H9 (cell line): ENCODE results near the gene CDKAL1. TPM values are rescaled to one million over a fixed set of nuclear protein-coding genes. Genes with fewer than 3 reads are reported as not detected.

Experiments
- DNase-seq: peaks from one replicate; pipeline ENCODE4 v3.0.0-alpha.2; 2017
- H2AFZ ChIP-seq: one replicate; pipeline ENCODE4 v1.6.1; 2013; ENCODE audit warnings: mild to moderate bottlenecking, low read length, control low read depth, moderate library complexity
- H2AK5ac ChIP-seq: 2 replicates; pipeline ENCODE4 v1.6.1; 2013; ENCODE audit warnings: low read length, control low read depth, mixed read lengths; ENCODE audit not compliant: insufficient read length
- H2BK120ac ChIP-seq: one replicate; pipeline ENCODE4 v1.6.1; 2013; ENCODE audit warnings: low read depth, mild to moderate bottlenecking, low read length, control low read depth, inconsistent platforms; ENCODE audit not compliant: poor library complexity, severe bottlenecking
- H2BK12ac ChIP-seq: 2 replicates; pipeline ENCODE4 v1.6.1; 2013; ENCODE audit warnings: low read length, control low read depth, mixed read lengths, low read depth; ENCODE audit not compliant: insufficient read length
- H2BK15ac ChIP-seq: 2 replicates; pipeline ENCODE4 v1.6.1; 2013; ENCODE audit warnings: low read depth, low read length, control low read depth
- H2BK20ac ChIP-seq: one replicate; pipeline ENCODE4 v1.6.1; 2013; ENCODE audit warnings: low read depth, mild to moderate bottlenecking, low read length, control low read depth, inconsistent platforms; ENCODE audit not compliant: poor library complexity, severe bottlenecking
- H2BK5ac ChIP-seq: 2 replicates; pipeline ENCODE4 v1.6.1; 2013; ENCODE audit warnings: low read length, control low read depth, mixed read lengths; ENCODE audit not compliant: insufficient read length
- H3K14ac ChIP-seq: 2 replicates; pipeline ENCODE4 v1.6.1; 2013; ENCODE audit warnings: low read length, control low read depth; ENCODE audit not compliant: insufficient read depth
- H3K18ac ChIP-seq: 2 replicates; pipeline ENCODE4 v1.6.1; 2013; ENCODE audit warnings: low read depth, mild to moderate bottlenecking, mixed read lengths, low read length, control low read depth; ENCODE audit not compliant: insufficient read length
- H3K23ac ChIP-seq: 2 replicates; pipeline ENCODE4 v1.6.1; 2013; ENCODE audit warnings: low read length, control low read depth, mixed read lengths, low read depth; ENCODE audit not compliant: insufficient read length
- H3K23me2 ChIP-seq: 2 replicates; pipeline ENCODE4 v1.6.1; 2013; ENCODE audit warnings: low read depth, mild to moderate bottlenecking, mixed read lengths, low read length, control low read depth; ENCODE audit not compliant: insufficient read length, poor library complexity, severe bottlenecking
- H3K27ac ChIP-seq: 2 replicates; pipeline ENCODE4 v1.5.1; 2013; ENCODE audit warnings: low read length, control low read depth, mixed read lengths, low read depth; ENCODE audit not compliant: insufficient read length
- H3K27me3 ChIP-seq: 2 replicates; pipeline ENCODE4 v1.6.1; 2013; ENCODE audit warnings: low read length, control low read depth, inconsistent platforms; ENCODE audit not compliant: insufficient read depth
- H3K4ac ChIP-seq: 2 replicates; pipeline ENCODE4 v1.6.1; 2013; ENCODE audit warnings: low read depth, mild to moderate bottlenecking, control low read depth, inconsistent platforms, low read length, moderate library complexity
- H3K4me1 ChIP-seq: 2 replicates; pipeline ENCODE4 v1.6.1; 2013; ENCODE audit warnings: low read length, control low read depth, inconsistent platforms; ENCODE audit not compliant: insufficient read depth
- H3K4me2 ChIP-seq: 2 replicates; pipeline ENCODE4 v1.6.1; 2013; ENCODE audit warnings: low read length, control low read depth, mixed read lengths; ENCODE audit not compliant: insufficient read length, insufficient read depth
- H3K56ac ChIP-seq: 2 replicates; pipeline ENCODE4 v1.6.1; 2013; ENCODE audit warnings: low read depth, mild to moderate bottlenecking, mixed read lengths, low read length, control low read depth; ENCODE audit not compliant: insufficient read length
- H3K79me1 ChIP-seq: 2 replicates; pipeline ENCODE4 v1.6.1; 2013; ENCODE audit warnings: low read depth, mild to moderate bottlenecking, moderate library complexity, low read length, control low read depth, inconsistent platforms; ENCODE audit not compliant: insufficient read depth, poor library complexity, severe bottlenecking
- H3K79me2 ChIP-seq: 2 replicates; pipeline ENCODE4 v1.6.1; 2013; ENCODE audit warnings: low read length, control low read depth, inconsistent platforms; ENCODE audit not compliant: insufficient read depth
- H3K9ac ChIP-seq: 2 replicates; pipeline ENCODE4 v1.6.1; 2013; ENCODE audit warnings: low read length, control low read depth, mixed read lengths; ENCODE audit not compliant: insufficient read length; ENCODE audit errors: extremely low read depth
- H3K9me3 ChIP-seq: one replicate; pipeline ENCODE4 v1.6.1; 2013; ENCODE audit warnings: low read depth, low read length, inconsistent platforms; ENCODE audit not compliant: control insufficient read depth
- H3T11ph ChIP-seq: one replicate; pipeline ENCODE4 v1.6.1; 2013; ENCODE audit warnings: mild to moderate bottlenecking, low read length, control low read depth, inconsistent platforms
- H4K20me1 ChIP-seq: one replicate; pipeline ENCODE4 v1.6.1; 2013; ENCODE audit not compliant: control insufficient read depth, insufficient read length, insufficient read depth
- H4K5ac ChIP-seq: 2 replicates; pipeline ENCODE4 v1.6.1; 2013; ENCODE audit warnings: low read depth, mild to moderate bottlenecking, mixed read lengths, low read length, control low read depth; ENCODE audit not compliant: insufficient read length
- H4K8ac ChIP-seq: replicated peaks from 2 replicates; pipeline ENCODE4 v1.6.1; 2013; ENCODE audit warnings: low read length, control low read depth, mixed read lengths, low read depth; ENCODE audit not compliant: insufficient read length
- H4K91ac ChIP-seq: 2 replicates; pipeline ENCODE4 v1.6.1; 2013; ENCODE audit warnings: low read depth, mild to moderate bottlenecking, moderate library complexity, mixed read lengths, low read length, control low read depth; ENCODE audit not compliant: insufficient read length
- H3K27ac Mint-ChIP-seq, 3 experiments: 2 replicates in 2 of 3; 3 replicates in 1 of 3; pipeline ENCODE4 v1.8.0; 2020 to 2021; ENCODE audit warnings: mixed read lengths in 3 of 3, mild to moderate bottlenecking in 1 of 3, moderate library complexity in 1 of 3
- H3K27me3 Mint-ChIP-seq: 2 replicates; pipeline ENCODE4 v1.8.0; 2021; ENCODE audit warnings: low read depth, mild to moderate bottlenecking, moderate library complexity, mixed read lengths
- H3K36me3 Mint-ChIP-seq, 3 experiments: 2 replicates in 2 of 3; 3 replicates in 1 of 3; pipeline ENCODE4 v1.8.0; 2020 to 2021; ENCODE audit warnings: low read depth in 3 of 3, mixed read lengths in 3 of 3; ENCODE audit not compliant: insufficient read depth in 1 of 3
- H3K4me1 Mint-ChIP-seq, 2 experiments: 2 replicates each; pipeline ENCODE4 v1.8.0; 2020; ENCODE audit warnings: mixed read lengths in 2 of 2
- H3K4me3 Mint-ChIP-seq, 2 experiments: 2 replicates in 1 of 2; 3 replicates in 1 of 2; pipeline ENCODE4 v1.8.0; 2020 to 2021; ENCODE audit warnings: mild to moderate bottlenecking in 2 of 2, mixed read lengths in 2 of 2, moderate library complexity in 1 of 2
- H3K9me3 Mint-ChIP-seq, 2 experiments: 2 replicates in 1 of 2; 3 replicates in 1 of 2; pipeline ENCODE4 v1.8.0; 2020; ENCODE audit warnings: mild to moderate bottlenecking in 2 of 2, mixed read lengths in 2 of 2, moderate library complexity in 1 of 2
- WGBS: extraction: QIAGEN DNeasy Blood & Tissue Kit; methylation state at CpG from one replicate; pipeline ENCODE4 v1.1.7; 2013; ENCODE audit warnings: missing lambda C conversion rate, low lambda C conversion rate, mixed read lengths; ENCODE audit not compliant: insufficient read length; ENCODE audit errors: extremely low coverage; 5-methylcytosine and 5-hydroxymethylcytosine counted together
- total RNA-seq: library from RNA; stranded (reverse); gene quantifications from 2 replicates; pipeline ENCODE4 v1.2.1, GENCODE V29; 2021
- TF ChIP-seq, protein P1 (sequence below): fragments of 200-600 bp; sonication (generic); conservative IDR thresholded peaks from 3 replicates; pipeline ENCODE4 v1.8.0; 2021; ENCODE audit warnings: antibody characterized with exemption, mild to moderate bottlenecking

The CDKAL1 gene
- total RNA-seq, 1 experiment from 2014 or later = 23.0 TPM

DNA sequence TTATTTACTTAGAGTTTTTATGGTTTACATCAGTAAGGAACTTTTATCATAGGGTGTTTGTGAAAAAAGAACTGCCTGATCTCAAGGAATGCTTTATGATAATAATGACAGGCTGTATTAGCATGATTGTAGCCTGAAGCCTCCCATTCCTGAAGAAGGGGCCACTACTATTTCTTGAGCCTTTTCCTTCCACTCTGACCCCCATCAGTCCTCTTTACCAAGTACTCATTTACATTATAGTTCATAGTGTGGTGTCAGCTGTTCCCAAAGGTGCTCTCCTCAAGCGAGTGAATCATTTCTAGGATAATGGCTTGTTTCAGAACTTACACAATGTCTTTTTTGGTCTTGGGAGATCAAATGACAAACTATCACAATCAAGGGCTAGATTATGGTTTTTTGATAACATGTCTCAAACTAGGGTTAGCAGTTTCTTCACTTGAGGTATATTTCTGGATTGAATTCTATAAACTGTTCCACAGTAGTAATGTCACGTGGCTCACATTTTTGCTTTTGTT, 283.6 kb downstream of the CDKAL1 start:
- H3K18ac ChIP-seq = no peak overlapping the region
- no peaks in the 10 kb centered on the region; a peak in 1 of 5 replicates for H3K9me3 Mint-ChIP-seq
- H3K36me3 Mint-ChIP-seq = peaks cover 0 to 5% (median 0%) of the 10 kb centered on the region in 3 experiments; a peak in 4 of 7 replicates
- H2AFZ ChIP-seq = no peak overlapping the region
- H2BK12ac ChIP-seq = no peak overlapping the region
- TF ChIP-seq, protein P1, sequence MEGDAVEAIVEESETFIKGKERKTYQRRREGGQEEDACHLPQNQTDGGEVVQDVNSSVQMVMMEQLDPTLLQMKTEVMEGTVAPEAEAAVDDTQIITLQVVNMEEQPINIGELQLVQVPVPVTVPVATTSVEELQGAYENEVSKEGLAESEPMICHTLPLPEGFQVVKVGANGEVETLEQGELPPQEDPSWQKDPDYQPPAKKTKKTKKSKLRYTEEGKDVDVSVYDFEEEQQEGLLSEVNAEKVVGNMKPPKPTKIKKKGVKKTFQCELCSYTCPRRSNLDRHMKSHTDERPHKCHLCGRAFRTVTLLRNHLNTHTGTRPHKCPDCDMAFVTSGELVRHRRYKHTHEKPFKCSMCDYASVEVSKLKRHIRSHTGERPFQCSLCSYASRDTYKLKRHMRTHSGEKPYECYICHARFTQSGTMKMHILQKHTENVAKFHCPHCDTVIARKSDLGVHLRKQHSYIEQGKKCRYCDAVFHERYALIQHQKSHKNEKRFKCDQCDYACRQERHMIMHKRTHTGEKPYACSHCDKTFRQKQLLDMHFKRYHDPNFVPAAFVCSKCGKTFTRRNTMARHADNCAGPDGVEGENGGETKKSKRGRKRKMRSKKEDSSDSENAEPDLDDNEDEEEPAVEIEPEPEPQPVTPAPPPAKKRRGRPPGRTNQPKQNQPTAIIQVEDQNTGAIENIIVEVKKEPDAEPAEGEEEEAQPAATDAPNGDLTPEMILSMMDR = no peak
- H3K56ac ChIP-seq = no peak overlapping the region
- H2BK120ac ChIP-seq = no peak overlapping the region
- no peak for DNase-seq
- no peaks in the 10 kb centered on the region for H3K79me1 ChIP-seq
- no peaks in the 10 kb centered on the region for H3K79me2 ChIP-seq
- H3K27me3 Mint-ChIP-seq = no peaks in the 10 kb centered on the region
- H3K4me3 Mint-ChIP-seq = no peak overlapping the region
- H4K5ac ChIP-seq = no peak overlapping the region
- H2AK5ac ChIP-seq = no peak overlapping the region
- no peak overlapping the region for H3K23ac ChIP-seq
- H2BK20ac ChIP-seq = no peak overlapping the region
- H3K9me3 ChIP-seq = no peaks in the 10 kb centered on the region
- no peaks in the 10 kb centered on the region for H3K23me2 ChIP-seq
- H3K4ac ChIP-seq = no peak overlapping the region
- H3K9ac ChIP-seq = no peak overlapping the region
- no peak overlapping the region for H2BK15ac ChIP-seq
- no peak overlapping the region for H4K91ac ChIP-seq
- peak overlapping the region in 1 of 3 experiments; percentile 52; a peak in 1 of 7 replicates for H3K27ac Mint-ChIP-seq
- H3K27me3 ChIP-seq = no peaks in the 10 kb centered on the region
- no peak overlapping the region for H4K8ac ChIP-seq
- H4K20me1 ChIP-seq = no peaks in the 10 kb centered on the region
- no CpG with 5 or more reads among the region's 2 CpGs for WGBS
- H3T11ph ChIP-seq = no peak overlapping the region
- peaks cover 7 to 8% of the 10 kb centered on the region in 2 experiments for H3K4me1 Mint-ChIP-seq
- no peak overlapping the region for H2BK5ac ChIP-seq
- H3K4me1 ChIP-seq = no peaks in the 10 kb centered on the region; the same call in 1 of the 2 replicates
- no peak overlapping the region for H3K4me2 ChIP-seq
- H3K27ac ChIP-seq = no peak overlapping the region
- no peak overlapping the region for H3K14ac ChIP-seq
